DND-41 (cell line): ENCODE data around the gene ITPR3.

Source experiments
- EZH2 ChIP-seq: IDR thresholded peaks from 3 replicates; pipeline ENCODE4 v1.6.1; 2012; ENCODE audit warnings: borderline replicate concordance, low read depth, mild to moderate bottlenecking, moderate library complexity, low read length, inconsistent platforms; ENCODE audit not compliant: severe bottlenecking
- TF ChIP-seq, protein P1 (sequence below): IDR thresholded peaks from 2 replicates; pipeline ENCODE4 v1.5.1; 2012; ENCODE audit warnings: borderline replicate concordance, low read length, moderate library complexity, mild to moderate bottlenecking; ENCODE audit not compliant: poor library complexity, severe bottlenecking; ENCODE audit errors: extremely low read depth

- TF ChIP-seq, protein P1, sequence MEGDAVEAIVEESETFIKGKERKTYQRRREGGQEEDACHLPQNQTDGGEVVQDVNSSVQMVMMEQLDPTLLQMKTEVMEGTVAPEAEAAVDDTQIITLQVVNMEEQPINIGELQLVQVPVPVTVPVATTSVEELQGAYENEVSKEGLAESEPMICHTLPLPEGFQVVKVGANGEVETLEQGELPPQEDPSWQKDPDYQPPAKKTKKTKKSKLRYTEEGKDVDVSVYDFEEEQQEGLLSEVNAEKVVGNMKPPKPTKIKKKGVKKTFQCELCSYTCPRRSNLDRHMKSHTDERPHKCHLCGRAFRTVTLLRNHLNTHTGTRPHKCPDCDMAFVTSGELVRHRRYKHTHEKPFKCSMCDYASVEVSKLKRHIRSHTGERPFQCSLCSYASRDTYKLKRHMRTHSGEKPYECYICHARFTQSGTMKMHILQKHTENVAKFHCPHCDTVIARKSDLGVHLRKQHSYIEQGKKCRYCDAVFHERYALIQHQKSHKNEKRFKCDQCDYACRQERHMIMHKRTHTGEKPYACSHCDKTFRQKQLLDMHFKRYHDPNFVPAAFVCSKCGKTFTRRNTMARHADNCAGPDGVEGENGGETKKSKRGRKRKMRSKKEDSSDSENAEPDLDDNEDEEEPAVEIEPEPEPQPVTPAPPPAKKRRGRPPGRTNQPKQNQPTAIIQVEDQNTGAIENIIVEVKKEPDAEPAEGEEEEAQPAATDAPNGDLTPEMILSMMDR, result no peak
- no peak for TF ChIP-seq EZH2
Observed at GRCh38 chr6:33600761-33601160, 20.4 kb upstream of the ITPR3 start.
